Stimulated activated CD4-positive, alpha-beta T cell treated with anti-CD3 and anti-CD28 coated beads, Interleukin-15, amount 100 ng/mL, for 1 hour (primary cell): Measurements from ENCODE around the gene ADORA2A.
A peak's percentile ranks its signal among the peaks of the same experiment; 100 is the strongest.

Experiments
- DNase-seq, 2 donors: peaks; one replicate each; pipeline ENCODE4 v3.0.0-alpha.2; 2020; ENCODE audit warnings: low read depth in 1 of 2, low spot score in 1 of 2

ADORA2A gene

DNA sequence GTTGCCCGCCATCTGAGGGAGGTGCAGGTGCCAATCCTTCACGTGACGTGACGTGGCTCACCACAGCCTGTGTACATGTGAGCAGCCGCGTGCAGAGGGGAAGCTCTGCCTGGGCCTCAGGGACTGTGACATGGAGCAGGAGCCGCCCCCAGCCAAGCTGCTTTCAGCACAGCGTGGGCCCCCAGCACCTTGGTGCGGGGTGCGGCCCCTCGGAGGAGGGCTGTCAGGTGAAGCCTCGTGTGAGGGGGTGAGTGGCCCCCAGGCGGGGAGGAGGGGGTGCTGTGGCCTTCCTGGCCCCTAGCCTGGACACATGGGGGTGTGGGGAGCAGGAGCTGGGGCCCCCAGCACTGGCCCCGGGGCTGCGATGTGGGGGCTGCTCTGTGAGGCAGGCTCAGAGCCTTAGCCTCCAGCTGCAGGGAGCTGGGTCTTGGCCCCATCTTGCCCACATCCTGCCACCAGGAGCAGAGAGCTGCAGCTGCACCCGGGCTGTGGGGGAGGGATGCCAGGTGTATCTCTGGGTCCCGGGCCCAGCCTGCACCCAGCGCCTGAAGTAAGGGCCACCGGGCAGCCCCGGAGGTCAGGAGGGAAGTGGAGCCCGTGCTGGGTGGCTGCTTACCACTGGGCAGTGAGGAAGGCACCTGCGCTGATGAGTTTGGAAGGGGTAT is at the start of gene ADORA2A:
Gene ADORA2A, plus strand, starts transcription at position 100 of the 665 bp plus-strand sequence. CDS start 5,806 bp downstream, outside the sequence.
- peak; percentile 60 to 64 for DNase-seq

GRCh38 chr22:24379536-24379935 is 47.9 kb upstream of the ADORA2A start:
- no peak for DNase-seq

- no peak for DNase-seq
These were observed 47.0 kb upstream of the ADORA2A start for GRCh38 chr22:24380220-24380904.

DNA sequence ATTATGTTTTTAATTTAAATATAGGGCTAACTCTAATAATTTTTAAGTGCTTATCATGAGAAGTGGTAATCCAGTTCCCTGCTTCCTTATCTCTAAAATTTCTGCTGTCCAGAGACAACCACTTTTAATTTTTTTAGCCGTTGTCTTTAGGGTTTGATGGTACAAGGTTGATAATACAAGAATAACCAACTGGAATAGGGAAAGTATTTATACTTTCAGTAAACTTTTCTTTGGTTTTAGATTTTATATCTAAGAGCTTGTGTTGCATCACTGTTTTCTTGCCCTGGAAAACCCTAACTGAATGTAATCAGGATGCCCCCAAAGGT is 46.5 kb upstream of the ADORA2A start:
- DNase-seq, result no peak

DNA sequence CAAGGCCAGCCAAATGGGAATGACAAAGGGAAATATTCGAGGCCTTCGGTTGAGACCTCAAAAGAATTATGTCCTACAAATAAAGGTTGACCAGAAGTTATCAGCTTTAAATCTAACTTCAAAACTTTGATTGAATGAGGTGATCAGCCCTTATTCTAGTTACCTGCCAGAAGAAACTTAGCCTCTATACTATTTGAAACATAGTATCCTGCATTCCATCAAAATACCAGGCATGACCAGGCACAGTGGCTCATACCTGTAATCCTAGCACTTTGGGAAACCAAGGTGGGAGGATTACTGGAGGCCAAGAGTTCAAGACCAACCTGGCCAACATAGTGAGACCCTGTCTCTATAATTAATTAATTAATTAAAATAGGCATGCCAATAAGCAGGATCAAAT is 44.3 kb upstream of the ADORA2A start:
- no peak for DNase-seq

DNA sequence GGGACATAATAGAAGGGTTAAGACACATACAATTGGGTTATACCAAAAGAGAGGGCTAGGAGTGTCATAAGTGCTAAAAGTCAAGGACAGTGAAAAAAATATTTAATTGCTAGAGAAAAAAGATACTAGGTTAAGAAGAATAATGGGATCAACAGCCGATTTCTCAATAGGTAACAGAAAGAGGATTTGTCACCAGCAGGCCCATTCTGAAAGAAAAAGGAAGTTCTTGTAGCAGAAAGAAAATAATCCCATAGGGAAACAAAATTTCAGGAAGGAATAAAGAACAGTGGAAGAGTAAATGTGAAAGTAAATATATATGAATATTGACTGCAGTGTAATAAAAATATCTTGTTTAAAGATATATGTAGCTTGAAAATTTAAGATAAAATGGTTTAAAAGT is 43.3 kb upstream of the ADORA2A start:
- no peak for DNase-seq

- no peak for DNase-seq
These were observed 40.4 kb upstream of the ADORA2A start for GRCh38 chr22:24386937-24387471.

- no peak for DNase-seq
These were observed 37.7 kb upstream of the ADORA2A start for GRCh38 chr22:24389680-24390079.

DNA sequence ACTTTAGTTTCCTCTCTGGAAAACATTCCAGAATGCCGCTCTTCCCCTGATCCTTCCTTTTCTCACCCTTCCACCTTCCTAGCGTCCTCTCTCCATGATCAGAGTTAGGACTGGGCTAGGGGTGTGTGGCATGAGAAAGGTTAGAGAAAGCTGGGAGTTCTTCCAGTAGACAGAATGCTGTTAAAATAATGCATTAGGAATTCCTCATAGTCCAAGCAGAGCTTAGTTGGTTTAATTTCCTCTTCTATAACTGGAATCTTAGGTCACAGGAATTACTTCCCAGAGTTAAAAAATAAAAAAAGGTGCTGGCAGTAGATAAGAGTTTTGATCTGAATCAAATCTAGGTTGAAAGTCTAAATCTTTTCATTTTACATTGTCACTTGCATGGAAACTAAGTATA is 37.2 kb upstream of the ADORA2A start:
- no peak for DNase-seq

- DNase-seq, result no peak
These were observed 36.8 kb upstream of the ADORA2A start for GRCh38 chr22:24390576-24390975.

DNA sequence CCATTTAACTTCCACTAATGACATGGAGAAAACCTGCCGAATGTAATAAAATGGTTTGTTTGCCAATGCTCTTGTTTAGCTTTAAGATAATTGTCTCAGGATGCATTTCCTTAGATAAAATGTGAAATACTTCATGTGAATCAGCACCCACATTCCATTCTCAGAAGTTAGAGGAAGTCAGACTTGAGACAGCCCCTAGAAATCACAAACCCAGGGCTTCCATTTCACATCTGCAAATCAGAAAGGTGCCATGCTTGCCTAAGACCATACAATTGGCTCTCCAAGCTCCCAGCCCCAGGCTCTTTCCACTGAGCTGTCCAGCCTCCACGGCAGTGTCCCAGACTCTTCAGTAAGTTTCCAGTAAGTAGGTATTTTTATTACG is 35.6 kb upstream of the ADORA2A start:
- no peak for DNase-seq

- no peak for DNase-seq
These were observed 35.0 kb upstream of the ADORA2A start for GRCh38 chr22:24392218-24392931.

DNA sequence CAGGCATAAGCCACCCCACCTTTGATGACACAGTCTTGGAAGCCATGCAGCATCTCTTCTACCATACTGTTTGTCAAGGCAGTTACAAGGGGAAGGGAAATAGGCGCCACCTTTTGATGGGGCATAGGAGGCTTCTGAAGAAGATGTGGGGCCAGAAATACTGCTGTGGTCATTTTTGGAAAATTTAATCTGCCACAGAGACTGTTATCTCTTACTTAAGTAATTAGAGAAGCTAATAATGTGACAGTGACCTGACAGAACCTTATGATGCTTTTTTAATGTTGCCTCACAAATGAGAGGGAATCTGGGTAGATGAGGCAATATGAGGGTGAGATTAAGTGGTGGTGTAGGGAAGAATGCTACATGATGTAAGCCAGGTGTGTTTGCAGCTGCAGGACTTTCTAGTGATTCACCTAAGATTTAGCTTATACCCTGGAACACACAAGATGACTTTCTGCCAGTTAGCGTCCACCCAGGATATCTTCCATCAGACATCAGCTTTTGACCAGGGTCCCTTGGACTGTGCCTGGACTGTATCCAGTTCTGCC is 34.3 kb upstream of the ADORA2A start:
- DNase-seq, result no peak

DNA sequence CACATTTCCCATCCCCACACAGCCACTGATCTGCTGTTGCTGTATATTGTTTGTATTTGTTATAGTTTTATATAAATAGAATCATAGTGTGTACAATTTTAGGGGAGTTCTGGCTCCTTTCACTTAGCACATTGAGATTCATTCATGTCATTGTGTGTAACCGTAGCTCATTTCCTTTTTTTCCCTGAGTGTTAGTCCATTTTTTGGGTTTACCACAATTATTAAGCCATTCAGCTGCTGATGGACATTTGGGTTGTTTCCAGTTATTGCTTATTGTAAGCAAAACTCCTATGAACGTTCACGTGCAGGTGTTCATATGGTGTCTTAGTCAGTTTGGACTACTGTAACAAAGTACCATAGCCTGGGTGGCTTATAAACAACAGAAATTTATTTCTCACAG is 33.6 kb upstream of the ADORA2A start:
- no peak for DNase-seq

DNA sequence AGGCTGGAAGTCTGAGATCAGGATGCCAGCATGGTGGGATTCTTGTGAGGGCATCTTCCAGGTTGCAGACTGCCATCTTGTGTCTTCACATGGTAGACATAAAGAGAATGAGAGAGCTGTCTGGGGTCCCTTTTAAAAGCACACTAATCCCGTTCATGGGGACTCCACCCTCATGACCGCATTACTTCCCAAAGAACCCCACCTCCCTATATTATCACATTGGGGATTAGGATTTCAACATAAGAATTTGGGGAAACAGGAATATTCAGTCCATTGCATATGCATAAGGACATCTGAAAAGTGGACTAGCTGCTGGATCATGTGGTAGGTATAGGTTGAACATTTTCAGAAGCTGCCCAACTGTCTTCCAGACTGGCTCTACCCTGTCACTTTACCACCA is 33.1 kb upstream of the ADORA2A start:
- no peak for DNase-seq

DNA sequence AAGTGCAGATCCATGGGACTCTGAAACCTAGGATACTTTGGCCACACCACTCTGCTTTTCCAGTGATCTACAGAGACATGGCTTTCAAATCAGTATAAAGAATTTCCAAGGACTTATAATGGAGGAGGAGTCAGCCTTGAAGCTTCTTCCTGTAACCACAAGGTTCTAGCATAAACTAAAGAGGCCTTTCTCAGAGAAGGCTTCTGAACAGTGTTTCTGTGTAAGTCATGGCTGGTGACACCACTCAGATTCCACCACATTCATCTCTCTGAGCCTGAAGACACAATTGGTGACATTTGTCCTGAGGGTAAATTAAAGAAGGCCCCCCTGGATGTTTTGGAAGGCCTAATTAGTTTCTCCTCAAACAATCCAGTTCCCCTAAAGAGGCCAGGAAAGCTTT is 29.0 kb upstream of the ADORA2A start:
- no peak for DNase-seq

GRCh38 chr22:24400034-24400725 is 27.2 kb upstream of the ADORA2A start:
- no peak for DNase-seq

DNA sequence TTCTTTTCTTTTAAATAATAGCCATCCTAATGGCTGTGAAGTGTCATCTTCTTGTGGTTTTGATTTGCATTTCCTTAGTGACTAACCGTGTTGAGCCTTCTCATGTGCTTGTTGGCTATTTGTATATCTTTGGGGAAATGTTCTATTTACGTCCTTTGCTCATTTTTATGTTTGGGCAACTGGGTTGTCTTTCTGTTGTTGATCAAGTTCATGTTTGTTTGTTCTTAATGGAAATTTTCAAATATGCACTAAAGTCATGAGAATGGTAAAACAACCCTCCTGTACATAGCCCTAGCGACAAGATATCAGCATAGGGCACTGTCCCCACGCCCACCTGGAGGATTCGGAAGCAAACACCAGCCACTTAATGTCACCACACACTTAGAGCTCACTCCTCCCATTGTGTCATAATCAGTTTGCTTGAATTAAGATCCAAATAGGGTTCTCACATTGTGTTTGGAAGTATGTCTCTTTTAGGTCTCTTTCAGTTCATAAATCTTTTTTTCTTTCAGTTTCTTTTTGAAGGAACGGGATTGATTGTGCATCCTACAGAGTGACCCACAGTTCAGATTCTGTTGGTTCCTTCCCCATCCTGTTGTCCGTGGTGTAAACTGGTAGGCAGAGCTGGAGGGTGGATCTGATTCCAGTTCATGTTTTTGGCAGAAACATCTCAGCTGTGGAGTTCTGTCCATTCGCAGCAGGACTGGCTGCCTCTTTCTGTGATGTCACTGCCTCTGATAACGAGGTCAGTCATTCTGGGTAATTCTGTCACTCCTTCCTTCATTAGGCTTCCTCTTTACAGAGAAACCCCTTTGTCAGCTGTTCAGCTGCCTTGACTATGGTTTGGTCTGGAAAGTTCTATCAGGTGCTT is 26.4 kb upstream of the ADORA2A start:
- no peak for DNase-seq

- DNase-seq, result no peak
These were observed 25.4 kb upstream of the ADORA2A start for GRCh38 chr22:24401931-24402367.

DNA sequence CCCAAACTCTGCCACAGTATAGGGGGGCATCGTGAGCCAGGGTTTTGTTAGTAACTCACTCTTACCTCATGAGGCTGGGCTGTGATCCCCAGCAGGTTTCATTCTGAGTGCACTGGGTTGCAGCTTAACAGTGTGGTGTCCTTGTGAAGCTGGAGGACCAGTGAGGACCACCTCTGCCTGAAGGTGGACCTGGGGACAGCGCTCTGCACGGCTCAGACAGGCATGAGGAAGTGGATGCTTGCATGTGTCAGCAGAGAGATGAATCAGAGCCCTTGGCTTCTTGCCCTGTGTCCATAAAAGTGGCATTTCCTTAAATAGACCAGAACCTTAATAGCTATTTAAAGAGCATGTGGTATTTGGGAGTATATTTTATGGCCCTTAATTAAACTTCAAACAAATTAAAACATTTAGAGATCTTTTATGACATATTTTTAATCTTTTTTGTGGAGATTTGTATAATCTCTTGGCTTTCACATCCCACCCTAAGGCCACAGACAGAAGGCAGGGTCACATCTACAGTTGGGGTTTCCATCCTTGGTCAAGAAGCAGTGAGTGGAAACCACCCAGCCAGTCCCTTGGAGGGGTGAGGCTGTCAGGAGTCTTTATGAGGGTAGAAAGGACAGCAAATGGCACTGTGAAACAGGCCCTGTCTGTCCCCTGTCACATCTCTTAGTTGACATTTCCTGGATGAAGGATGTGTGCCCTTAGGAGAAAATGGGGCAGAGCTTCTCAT is 24.8 kb upstream of the ADORA2A start:
- no peak for DNase-seq
